ENCODE results near the gene PRSS16.
"Not testable (repeated sequence)": the region's sequence is repeated elsewhere in the genome, so short reads cannot be mapped to it uniquely, and the experiment has no call there.

Gene PRSS16

DNA sequence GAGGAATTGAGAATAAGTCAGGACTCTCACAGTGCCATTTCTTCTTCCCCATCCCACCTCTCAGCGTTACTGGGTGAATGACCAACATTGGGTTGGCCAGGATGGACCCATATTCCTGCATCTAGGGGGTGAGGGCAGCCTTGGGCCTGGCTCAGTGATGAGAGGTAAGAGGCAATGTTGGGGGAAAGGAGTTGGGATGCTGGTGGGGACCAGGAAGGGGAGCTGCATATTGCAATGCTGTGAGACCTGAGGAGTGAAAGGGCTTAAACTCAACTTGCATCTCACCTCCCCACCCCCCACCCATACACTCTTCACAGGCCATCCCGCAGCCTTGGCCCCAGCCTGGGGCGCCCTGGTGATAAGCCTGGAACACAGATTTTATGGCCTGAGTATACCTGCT is 1.3 kb downstream of the PRSS16 start:
- no peak for DNase-seq

DNA sequence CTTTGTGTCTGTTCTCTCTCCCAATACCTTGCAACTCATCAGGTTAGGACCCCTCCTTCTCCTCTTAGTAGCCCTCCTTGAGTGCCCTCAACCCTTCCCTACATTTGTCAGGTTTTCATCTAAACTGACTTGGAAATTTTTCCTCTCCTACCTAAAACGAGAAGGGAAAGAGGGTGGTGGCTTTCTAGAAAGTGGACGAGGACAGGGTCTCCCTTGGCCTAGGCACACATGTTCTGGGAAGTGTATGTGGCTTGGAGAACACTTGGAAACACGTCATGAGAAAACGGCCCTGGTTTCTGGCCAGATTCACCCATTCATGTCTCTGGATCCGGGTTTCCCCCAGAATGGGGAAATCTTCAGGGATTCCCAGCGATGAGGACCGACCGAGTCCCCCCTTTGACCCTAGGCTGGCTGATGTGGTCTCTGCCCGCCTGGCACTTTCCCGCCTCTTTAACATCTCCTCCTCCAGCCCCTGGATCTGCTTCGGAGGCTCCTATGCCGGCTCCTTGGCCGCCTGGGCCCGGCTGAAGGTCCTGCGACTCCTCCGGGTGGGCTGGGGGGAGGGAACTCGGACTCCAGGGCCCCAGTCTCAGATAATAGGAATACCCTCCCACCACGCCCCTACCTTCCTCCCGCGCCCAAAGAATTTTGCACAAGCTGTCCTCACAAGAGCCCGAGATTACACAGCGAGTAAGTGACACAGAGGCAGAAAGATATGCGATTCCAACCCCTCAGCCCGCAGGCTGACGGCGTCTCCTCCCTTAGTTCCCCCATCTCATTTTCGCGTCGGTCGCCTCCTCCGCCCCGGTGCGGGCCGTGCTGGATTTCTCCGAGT is 3.0 kb downstream of the PRSS16 start:
- no peak for DNase-seq

DNA sequence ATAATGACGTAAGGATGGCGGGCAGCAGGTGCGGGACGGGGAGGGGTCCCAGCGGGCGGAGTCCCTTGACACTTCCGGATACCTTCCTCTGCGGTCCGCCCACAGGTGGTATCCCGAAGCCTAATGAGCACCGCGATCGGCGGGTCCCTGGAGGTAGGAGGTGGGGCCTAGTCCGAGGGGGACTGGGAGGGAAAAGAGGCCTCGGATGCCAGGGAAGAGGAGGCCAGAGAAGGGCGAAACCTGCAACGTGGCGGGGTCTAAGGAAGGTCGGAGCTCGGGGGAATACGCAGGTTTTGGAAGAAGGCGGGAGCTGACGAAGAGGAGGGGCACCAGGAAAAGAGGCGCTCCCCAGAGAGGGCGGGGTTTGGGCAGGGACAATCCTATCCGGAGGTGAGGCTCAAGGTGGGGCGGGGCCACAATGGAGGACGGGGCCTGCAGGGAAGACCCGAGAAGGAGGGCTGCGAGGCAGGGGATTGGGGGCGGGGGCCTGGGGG is 3.7 kb downstream of the PRSS16 start:
- DNase-seq, result peak; percentile 37

DNA sequence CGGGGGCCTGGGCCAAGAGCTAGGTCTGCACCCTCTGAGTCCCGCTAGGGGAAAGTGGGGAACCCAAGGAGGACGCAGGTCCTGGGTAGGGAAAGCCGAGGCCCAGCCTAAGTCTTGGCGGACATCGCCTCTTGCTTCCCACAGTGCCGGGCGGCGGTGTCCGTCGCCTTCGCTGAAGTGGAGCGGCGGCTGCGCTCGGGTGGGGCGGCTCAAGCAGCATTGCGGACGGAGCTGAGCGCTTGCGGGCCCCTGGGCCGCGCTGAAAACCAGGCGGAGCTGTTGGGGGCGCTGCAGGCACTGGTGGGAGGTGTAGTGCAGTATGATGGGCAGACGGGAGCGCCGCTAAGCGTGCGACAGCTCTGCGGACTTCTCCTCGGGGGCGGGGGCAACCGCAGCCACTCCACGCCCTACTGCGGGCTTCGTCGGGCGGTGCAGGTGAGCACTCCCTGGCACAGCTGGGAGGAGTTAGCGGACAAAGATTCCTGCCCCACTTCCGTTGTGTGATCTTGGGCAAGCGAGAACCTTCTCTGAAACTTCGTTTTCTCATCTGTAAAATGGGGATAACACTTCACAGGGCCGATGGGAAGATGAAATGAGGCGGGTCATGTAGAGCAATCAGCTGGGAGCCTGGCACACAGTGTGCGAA is 4.2 kb downstream of the PRSS16 start:
- DNase-seq, result peak; percentile 28

DNA sequence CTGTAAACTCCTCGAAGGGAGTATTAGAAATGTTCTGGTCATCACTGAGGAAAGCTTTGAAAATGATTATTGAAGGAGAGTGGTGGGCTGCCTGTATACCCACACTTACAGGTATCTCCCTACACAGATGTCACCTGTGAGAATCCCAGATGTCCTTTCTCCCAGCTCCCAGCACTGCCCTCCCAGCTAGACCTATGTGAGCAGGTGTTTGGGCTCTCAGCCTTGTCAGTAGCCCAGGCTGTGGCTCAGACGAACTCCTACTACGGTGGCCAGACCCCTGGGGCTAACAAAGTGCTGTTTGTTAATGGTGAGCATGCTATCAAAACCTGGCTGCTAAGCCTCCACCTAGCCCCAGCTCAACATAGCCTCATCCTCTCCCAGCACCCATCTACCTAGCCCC is 7.1 kb downstream of the PRSS16 start:
- no peak for DNase-seq

DNA sequence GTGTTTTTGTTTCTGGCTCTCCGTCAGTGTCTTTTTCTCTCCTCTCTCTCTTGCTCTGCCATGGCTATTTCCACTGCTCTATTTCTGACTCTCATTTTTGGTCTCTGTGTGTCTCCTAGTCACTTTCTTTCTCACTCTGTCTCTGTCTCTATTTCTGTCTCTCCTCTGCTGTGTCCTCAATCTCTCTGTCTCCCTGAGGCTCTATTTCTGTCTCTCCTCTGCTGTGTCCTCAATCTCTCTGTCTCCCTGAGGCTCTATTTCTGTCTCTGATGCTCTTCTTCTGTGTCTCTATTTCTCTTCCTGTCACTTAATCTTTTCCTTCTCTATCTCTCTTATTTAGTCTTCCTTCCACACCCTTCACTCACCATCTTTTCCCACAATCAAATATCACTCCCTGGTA is 8.4 kb downstream of the PRSS16 start:
- no peak for DNase-seq

DNA sequence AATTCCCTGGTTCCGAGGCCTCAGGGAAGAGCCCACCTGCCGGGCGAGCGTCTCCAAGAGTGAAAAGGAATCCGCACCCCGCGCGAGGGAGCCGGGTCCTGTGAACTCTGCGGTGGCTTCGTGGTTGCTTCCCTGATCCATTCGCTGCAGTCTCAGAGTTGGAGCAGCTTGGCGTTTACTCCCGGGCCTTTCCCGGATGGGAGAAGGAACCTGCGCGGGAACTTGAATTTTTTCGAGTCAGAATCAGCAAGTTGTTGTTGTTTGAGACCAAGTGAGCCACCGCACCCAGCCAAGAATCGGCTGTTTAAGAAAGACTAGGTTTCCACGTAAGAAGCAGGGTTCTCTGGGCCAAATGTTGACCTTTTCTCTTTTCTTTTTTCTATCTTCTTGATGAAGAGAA is 12.9 kb downstream of the PRSS16 start:
- no peak for DNase-seq

DNA sequence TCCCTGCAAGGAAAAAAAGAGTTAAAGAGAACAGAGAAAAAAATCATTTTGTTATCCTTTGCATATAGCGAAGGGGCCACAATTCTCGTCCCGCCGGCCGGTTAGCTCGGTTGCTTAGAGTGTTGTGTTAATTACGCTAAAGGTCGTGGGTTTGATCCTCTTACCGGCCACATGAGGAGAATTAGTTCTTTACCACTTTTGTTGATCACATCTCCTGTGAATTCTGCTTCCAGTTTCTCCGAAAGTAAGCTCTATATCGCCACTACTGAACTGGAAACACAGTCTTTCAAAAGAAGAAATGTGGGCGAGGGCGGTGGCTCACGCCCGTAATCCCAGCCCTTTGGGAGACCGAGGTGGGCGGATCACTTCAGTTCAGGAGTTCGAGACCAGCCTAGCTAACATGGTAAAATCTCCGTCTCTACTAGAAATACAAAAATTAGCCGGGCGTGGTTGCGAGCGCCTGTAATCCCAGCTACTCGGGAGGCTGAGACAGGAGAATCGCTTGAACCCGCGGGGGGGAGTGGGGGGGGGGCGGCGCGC is 13.4 kb downstream of the PRSS16 start:
- no peak for DNase-seq

DNA sequence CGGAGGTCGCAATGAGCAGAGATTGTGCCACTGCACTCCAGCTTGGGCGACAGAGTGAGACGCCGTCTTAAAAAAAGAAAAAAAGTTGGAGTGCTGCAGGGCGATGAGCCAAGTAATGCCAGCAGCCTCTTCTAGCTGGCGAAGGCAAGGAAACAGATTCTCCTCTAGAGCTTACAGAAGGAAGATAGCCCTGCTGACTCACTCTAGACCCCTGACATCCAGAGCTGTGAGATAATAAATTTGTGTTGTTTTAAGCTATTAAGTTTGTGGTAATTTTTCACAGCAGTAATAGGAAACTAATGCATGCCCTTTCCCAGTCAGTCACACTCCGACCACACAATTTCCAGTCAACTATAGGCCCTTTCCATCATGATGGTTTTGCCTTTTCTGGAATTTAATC is 16.4 kb downstream of the PRSS16 start:
- DNase-seq, result no peak

DNA sequence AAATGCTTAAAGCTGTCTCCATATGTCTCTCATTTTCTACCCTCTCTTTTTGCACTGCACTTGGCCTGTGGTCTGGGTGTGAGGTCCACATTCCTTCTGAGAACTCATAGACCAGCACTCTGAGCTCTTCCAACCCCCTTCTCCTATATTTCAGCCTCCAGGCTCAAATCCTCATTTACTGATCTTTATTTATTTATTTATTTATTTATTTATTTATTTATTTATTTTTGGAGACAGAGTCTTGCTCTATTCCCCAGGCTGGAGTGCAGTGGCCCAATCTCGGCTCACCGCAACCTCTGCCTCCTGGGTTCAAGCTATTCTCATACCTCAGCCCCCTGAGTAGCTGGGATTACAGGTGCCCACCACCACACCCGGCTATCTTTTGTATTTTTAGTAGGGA is 19.5 kb downstream of the PRSS16 start:
- not testable (repeated sequence) for DNase-seq

DNA sequence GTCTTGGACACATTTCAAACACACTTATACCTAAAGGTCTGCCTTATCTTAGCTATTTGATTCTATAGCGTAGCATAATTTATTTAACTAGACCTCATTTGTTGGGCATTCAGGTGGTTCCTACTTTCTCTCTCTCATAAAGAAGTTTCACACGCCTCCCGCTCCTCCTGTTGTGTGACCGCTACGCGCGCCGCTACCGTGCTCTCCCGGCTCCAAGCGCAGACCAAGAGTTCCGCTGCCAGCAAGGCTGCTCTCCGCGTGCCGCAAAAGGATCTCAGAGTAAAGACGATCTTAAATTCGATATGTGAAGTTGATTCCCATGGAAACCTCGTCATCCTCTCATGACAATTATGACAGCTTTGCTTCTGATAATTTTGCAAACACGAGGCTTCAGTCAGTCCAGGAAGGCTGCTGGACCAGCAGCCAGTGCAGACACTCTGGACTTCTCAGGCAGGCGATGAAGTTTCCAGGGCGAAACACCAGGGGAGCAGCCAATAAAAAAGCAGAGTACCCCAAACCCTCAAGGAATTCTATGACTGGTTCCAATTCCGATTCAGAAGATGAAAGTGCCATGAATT is 20.4 kb downstream of the PRSS16 start:
- no peak for DNase-seq

DNA sequence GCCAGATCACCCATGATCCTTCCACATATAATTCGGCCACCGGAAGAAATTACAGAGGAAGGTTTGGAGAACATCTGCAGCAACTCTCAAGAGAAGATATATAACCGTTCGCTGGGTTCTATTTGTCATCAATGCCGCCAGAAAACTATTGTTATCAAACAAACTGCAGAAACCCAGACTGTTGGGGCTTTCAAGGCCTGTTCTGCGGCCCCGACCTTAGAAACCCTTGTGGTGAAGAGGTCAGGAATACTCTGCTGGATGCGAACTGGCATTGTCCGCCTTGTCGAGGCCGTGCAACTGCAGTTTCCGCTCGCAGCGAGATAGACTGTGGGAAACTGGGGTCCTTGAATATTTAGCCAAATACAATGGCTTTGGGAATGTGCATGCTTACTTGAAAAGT is 21.3 kb downstream of the PRSS16 start:
- no peak for DNase-seq

DNA sequence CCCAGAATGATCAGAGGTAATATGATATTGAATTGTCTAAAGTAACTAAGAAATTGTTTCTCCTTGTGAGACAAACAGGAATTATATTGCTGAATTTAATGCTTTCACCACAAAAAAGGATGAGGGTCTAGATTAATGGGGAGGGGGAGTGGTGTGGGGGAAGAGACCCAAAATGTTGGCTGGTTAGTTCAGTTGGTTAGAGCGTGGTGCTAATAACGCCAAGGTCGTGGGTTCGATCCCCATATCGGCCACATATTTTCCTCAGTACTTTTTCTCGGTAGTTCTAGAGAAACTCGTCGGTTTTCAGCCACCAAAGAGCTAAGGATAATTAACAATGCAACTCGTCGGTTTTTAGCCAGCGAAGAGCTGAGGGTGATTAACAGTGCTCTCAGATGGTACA is 26.3 kb downstream of the PRSS16 start:
- no peak for DNase-seq

DNA sequence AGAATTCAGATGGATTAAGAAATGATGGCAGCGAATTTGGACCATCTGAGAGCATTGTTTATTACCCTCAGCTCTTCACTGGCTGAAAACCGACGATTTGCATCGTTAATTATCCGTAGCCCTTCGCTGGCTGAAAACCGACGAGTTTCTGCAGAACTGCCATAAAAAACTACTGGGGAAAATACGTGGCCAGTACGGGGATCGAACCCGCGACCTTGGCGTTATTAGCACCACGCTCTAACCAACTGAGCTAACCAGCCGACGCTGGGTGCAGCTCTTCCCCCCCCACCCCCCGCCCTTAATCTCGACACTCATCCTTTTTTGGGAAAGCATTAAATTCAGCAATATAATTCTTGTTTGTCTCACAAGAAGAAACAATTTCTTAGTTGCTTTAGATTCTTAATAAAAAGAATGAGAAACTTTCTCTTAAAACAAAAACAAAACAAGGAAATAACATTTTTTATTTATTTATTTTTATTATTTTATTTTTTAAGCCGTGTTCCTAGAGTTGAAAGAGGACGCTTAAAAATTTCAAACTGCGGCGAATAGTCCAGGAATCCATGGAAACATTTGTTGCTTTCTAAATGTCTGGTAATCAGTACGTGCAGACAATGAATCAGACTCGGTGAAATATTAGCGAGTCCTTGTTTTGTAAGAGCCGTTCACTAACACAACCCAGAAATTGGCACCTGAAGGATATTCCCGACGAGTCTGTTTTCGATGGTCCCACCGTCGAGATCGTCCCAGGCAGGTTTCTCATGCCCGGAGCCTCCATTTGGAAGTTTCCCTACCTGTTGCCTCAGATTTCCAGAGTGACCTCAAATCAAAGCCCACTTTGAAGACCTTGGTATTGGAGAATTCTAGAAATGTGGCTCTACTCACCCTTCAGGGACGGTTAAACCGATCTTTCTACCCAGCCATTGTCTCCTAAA is 27.8 kb downstream of the PRSS16 start:
- no peak for DNase-seq

DNA sequence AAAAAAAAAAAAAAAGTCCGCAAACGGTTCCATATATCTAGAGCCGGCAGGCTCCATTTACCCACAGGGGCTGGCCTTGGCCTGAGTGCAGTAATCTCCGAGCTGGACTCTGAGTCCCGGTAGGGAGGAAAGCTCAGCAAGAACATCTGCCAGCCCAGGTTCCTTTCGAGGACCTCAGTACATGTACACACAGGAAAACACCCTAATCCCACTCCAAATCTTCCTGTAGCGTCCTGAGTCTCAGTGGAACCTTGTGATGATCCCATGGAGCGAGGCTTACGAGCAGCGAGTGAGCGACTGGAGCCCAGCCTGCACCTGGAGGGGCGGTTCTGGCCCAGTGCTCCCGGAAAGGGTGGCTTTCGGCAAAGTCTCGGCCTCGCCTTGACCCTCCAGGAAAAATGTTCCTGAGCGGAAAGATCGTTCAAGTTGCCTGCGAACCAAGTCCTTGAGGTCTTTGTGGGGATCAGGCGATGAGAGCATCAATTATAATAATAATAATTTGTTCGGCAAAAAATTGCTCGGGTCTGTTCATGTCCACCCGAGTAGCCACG is 32.1 kb downstream of the PRSS16 start:
- no peak for DNase-seq

DNA sequence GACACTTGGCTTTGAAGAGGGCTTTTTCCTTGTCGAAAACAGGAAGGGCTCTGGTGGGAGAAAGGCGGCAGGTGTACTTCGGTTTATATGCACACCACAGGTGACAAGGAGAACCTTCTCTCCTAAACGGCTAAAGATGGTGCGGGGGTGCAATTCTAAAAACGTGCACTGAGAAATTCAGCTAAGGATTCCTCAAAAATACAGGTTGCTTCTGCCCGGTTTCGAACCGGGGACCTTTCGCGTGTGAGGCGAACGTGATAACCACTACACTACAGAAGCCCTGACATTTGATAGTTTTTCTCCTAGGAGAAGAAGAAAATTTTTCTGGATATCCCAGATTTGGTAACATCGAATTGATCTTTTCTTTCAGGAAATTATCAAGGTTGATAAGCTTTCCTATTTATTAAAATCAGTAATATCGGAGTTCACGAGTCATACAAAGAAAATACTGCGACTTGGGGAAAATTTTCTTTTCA is 32.6 kb downstream of the PRSS16 start:
- DNase-seq, result no peak

DNA sequence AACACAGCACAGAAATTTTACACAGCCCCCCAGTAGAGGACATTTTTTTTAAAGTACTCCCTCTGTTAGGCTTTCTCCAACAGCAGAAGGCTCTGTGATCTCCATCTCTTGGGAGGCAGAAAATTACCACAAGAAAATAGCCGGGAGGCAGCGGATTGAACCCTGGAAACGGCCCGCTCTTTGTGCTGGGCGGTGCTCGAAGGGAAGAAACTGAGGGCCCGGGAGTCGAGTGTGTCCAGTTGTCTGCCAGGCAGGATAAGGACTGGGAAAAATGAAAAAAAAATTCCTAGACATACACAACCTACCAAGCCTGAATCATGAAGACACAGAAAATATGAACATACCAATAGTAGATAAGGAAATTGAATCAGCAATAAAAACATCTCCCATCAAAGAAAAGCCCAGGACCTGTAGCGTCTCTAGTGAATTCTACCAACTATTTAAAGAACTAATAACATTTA is 33.1 kb downstream of the PRSS16 start:
- no peak for DNase-seq

DNA sequence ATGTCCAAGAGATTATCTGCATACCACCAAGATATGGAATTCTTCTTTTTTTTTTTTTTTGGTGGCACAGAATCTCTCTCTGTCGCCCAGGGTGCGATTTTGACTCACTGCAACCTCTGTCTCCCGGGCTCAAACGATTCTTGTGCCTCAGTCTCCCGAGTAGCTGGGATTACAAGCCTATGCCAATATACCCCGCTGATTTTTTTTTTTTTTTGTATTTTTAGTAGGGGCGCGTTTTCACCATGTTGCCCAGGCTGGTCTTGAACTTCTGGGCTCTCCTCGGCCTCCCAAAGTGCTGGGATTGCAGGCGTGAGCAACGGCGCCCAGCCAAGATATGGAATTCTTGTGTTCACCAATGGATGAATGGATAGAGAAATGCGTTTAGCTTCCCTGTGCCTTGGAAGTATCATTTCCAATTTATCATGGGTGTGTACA is 33.6 kb downstream of the PRSS16 start:
- DNase-seq, result no peak

DNA sequence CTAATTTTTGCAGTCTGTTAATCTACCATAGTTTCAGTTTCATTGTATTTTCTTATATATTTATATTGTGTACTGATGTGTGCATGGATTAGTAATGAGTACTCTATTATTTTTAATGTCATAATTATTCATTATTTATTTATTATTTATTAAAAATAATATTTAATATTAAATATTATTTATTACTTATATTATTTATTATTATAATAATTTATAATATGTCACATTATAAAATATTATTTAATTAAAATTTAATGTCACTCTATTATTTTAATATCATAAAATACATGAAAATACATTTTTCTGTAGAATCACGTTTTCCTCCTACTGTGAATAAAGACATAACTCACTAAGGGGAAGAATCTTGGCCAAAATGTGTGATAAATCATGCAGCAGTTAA is 34.1 kb downstream of the PRSS16 start:
- DNase-seq, result no peak

DNA sequence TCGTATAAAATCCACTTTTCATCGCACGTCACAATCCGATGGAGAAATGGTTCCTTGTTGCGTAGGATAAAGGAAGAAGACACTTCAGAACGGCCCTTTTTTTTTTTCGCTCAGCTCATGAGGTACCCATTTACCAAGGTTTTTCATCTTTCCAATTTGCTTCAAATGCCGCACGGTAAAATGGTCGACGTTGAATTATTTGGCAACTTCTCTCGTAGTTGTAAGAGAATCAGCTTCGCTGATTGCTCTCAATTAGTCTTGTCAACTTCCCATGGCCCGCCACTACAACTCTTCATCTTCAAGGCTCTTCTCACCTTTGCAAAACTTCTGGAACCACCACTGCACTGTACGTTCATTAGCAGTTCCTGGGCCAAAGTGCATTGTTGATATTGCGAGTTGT is 35.8 kb downstream of the PRSS16 start:
- no peak for DNase-seq

DNA sequence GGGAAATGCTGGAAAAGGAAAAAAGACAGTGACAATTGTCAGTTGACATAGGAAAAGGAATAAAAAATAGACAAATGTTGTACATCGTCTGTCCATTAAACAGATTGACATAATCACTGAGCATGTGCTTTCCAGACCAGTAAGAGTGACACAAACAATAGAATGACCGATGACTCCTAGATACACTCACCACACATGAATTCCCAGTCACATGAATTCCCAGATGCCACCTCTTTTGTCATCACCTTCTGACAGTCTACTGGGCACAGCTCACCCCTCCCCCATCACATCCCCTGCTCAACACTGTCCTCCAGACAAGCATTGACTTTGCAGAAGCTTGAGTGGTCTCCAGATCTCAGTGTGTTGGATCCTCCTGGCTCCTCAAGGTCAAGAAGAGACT is 38.6 kb downstream of the PRSS16 start:
- no peak for DNase-seq

DNA sequence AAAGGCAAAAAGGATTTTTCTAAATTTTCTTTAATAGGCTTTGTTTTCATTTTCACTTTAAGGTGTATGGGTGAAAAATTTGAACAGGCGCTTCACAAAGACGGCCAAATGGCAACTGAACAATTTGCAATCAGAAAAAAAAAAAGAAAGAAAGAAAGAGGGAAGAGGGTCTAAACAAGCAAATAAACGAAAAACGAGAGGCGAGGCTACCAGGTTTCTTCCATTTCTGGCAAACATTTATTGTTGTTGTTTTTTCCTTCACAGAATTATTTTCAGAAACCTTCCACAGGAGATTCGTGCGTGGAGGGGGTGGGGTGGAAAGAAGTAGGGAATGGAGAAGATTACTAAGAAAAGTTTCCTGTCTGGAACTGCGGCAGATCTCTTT is 40.2 kb downstream of the PRSS16 start:
- no peak for DNase-seq
